BE2C (cell line): ENCODE measurements around the gene TNFRSF9.
"Not testable (repeated sequence)": the region's sequence is repeated elsewhere in the genome, so short reads cannot be mapped to it uniquely, and the experiment has no call there.

Source experiments
- DNase-seq: peaks from one replicate; pipeline ENCODE4 v3.0.0-alpha.2; 2020
- H3K27me3 ChIP-seq: fragments of 250-450 bp; sonication (Bioruptor Pico); 2 replicates; pipeline ENCODE4 v1.5.1; 2020; ENCODE audit warnings: mild to moderate bottlenecking
- H3K36me3 ChIP-seq: fragments of 250-450 bp; sonication (Bioruptor Pico); 2 replicates; pipeline ENCODE4 v1.5.1; 2020; ENCODE audit warnings: mild to moderate bottlenecking
- H3K4me1 ChIP-seq: fragments of 250-450 bp; sonication (Bioruptor Pico); 2 replicates; pipeline ENCODE4 v1.5.1; 2020
- H3K4me3 ChIP-seq: 2 replicates; pipeline ENCODE4 v1.5.1; 2011; ENCODE audit warnings: low read depth, low read length
- H3K9me3 ChIP-seq: fragments of 250-450 bp; sonication (Bioruptor Pico); 2 replicates; pipeline ENCODE4 v1.5.1; 2020
- CTCF ChIP-seq: IDR thresholded peaks from 2 replicates; pipeline ENCODE4 v1.5.1; 2012; ENCODE audit warnings: mild to moderate bottlenecking, low read depth, low read length

TNFRSF9 gene

GRCh38 chr1:7956218-7957032 is 15.8 kb upstream of the TNFRSF9 start:
- no peak for TF ChIP-seq CTCF
- Histone ChIP-seq H3K27me3 (no peaks in the 10 kb centered on the region), H3K4me3 (no peak overlapping the region), H3K36me3 (no peaks in the 10 kb centered on the region), H3K4me1 (no peaks in the 10 kb centered on the region), H3K9me3 (no peaks in the 10 kb centered on the region)
- DNase-seq: no peak

GRCh38 chr1:7954683-7955082 is 14.0 kb upstream of the TNFRSF9 start:
- Histone ChIP-seq H3K36me3 (no peaks in the 10 kb centered on the region), H3K4me3 (no peak overlapping the region), H3K4me1 (no peaks in the 10 kb centered on the region), H3K9me3 (no peaks in the 10 kb centered on the region), H3K27me3 (no peaks in the 10 kb centered on the region)
- no peak for TF ChIP-seq CTCF
- DNase-seq: no peak

GRCh38 chr1:7953850-7954609 is 13.4 kb upstream of the TNFRSF9 start:
- Histone ChIP-seq H3K9me3 (no peaks in the 10 kb centered on the region), H3K4me1 (no peaks in the 10 kb centered on the region)

GRCh38 chr1:7952791-7953190 is 12.2 kb upstream of the TNFRSF9 start:
- not testable (repeated sequence) for H3K4me1 ChIP-seq, H3K27me3 ChIP-seq, DNase-seq, H3K9me3 ChIP-seq, H3K36me3 ChIP-seq, H3K4me3 ChIP-seq

More at GRCh38 chr1:7953850-7954609, 13.4 kb upstream of the TNFRSF9 start:
- Histone ChIP-seq H3K36me3 (no peaks in the 10 kb centered on the region), H3K4me3 (no peak overlapping the region), H3K27me3 (no peaks in the 10 kb centered on the region)
- no peak for TF ChIP-seq CTCF
- DNase-seq: no peak

GRCh38 chr1:7948960-7949359 is 8.3 kb upstream of the TNFRSF9 start:
- H3K4me1 ChIP-seq: no peaks in the 10 kb centered on the region
- H3K36me3 ChIP-seq: no peaks in the 10 kb centered on the region
- no peaks in the 10 kb centered on the region for H3K27me3 ChIP-seq
- no peak for TF ChIP-seq CTCF
- H3K9me3 ChIP-seq: no peaks in the 10 kb centered on the region
- H3K4me3 ChIP-seq: no peak overlapping the region
- no peak for DNase-seq

- Histone ChIP-seq H3K27me3 (peaks cover 6% of the 10 kb centered on the region; the same call in 1 of the 2 replicates), H3K9me3 (no peaks in the 10 kb centered on the region), H3K36me3 (no peaks in the 10 kb centered on the region), H3K4me3 (no peak overlapping the region), H3K4me1 (no peaks in the 10 kb centered on the region)
- no peak for TF ChIP-seq CTCF
- DNase-seq: no peak
These were observed 2.6 kb upstream of the TNFRSF9 start for GRCh38 chr1:7943251-7943650.
